HG03432 (cell line): ENCODE data around the gene MAP7.

ENCODE experiments used
- ATAC-seq: cut with Tn5 transposase; IDR thresholded peaks from one replicate; pipeline ENCODE4 v1.9.1; 2021; ENCODE audit warnings: mild to moderate bottlenecking, moderate library complexity; ENCODE audit not compliant: unreplicated experiment

Gene MAP7

GRCh38 chr6:136344420-136344819 is 205.8 kb downstream of the MAP7 start:
- no peak for ATAC-seq

- no peak for ATAC-seq
These were observed 206.5 kb downstream of the MAP7 start for GRCh38 chr6:136343700-136344099.

- no peak for ATAC-seq
These were observed 206.9 kb downstream of the MAP7 start for GRCh38 chr6:136343275-136343674.

- no peak for ATAC-seq
These were observed 208.3 kb downstream of the MAP7 start for GRCh38 chr6:136341967-136342366.

- ATAC-seq = no peak
These were observed 208.9 kb downstream of the MAP7 start for GRCh38 chr6:136341367-136341766.

GRCh38 chr6:136338486-136338885 is 211.7 kb downstream of the MAP7 start:
- ATAC-seq = no peak

- no peak for ATAC-seq
These were observed 212.6 kb downstream of the MAP7 start for GRCh38 chr6:136337606-136338005.

GRCh38 chr6:136337121-136337520 is 213.1 kb downstream of the MAP7 start:
- no peak for ATAC-seq

- no peak for ATAC-seq
These were observed 214.4 kb downstream of the MAP7 start for GRCh38 chr6:136335736-136336363.

GRCh38 chr6:136334853-136335252 is 215.4 kb downstream of the MAP7 start:
- ATAC-seq = no peak

- ATAC-seq = no peak
These were observed 215.8 kb downstream of the MAP7 start for GRCh38 chr6:136334465-136334846.

GRCh38 chr6:136333824-136334464 is 216.3 kb downstream of the MAP7 start:
- ATAC-seq = no peak

- ATAC-seq = no peak
These were observed 218.8 kb downstream of the MAP7 start for GRCh38 chr6:136331461-136331860.

- ATAC-seq = no peak
These were observed 219.6 kb downstream of the MAP7 start for GRCh38 chr6:136330634-136331033.

GRCh38 chr6:136326038-136326553 is 224.1 kb downstream of the MAP7 start:
- no peak for ATAC-seq

- no peak for ATAC-seq
These were observed 225.4 kb downstream of the MAP7 start for GRCh38 chr6:136324686-136325380.

- no peak for ATAC-seq
These were observed 226.7 kb downstream of the MAP7 start for GRCh38 chr6:136323431-136324112.

GRCh38 chr6:136319732-136320131 is 230.5 kb downstream of the MAP7 start:
- ATAC-seq = no peak

GRCh38 chr6:136318676-136319075 is 231.5 kb downstream of the MAP7 start:
- no peak for ATAC-seq

GRCh38 chr6:136317971-136318370 is 232.3 kb downstream of the MAP7 start:
- no peak for ATAC-seq

GRCh38 chr6:136317021-136317694 is 233.1 kb downstream of the MAP7 start:
- no peak for ATAC-seq
